ENCODE data around the gene FAM187B. TPM values are rescaled to one million over a fixed set of nuclear protein-coding genes. Genes with fewer than 3 reads are reported as not detected.

FAM187B gene
- total and polyA plus RNA-seq, 2 of the 8 experiments (the other 6 are each of a cell fraction or from before 2014, with no cell fraction given), result not detected

DNA sequence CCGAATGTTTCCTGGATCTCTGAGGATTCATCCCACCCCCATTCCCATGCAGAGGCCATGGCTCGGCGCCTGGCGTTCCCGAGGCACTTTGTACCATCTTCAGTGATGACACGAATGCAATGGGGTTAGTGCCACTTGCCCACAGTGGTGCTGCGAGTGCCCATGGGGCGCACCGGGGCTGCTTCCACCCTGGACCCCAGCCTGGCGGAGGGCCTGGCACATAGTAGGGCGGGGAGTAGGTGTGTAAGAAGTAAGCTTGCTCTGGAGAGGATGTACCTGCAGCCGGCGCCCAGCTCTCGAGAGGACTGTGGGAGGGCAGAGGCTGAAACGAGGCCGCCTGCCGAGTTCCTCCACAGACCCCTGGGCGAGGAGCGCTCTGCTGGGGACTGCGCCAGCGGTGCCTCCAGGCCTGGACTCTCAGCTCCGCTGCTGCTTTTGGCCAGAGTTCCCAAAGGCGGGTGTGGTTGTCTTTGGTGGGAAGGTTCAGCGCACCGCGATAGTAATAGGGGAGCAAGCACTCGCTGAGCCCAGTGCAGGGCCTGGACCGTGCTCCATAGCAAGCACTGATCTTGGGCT is 48.3 kb upstream of the FAM187B start:
- ChIA-PET POLR2A (ENCODE audit: partially characterized antibody) (interaction anchor here (0.6 to 1.6 kb wide), 7 partner anchors 13 to 598 kb away, joined by 3 to 4 read pairs (median 3); no protein-coding TSS in a partner anchor), CTCF (ENCODE audit: partially characterized antibody) (interaction anchor here (1.0 kb wide), 1 partner anchor 51 kb away, joined by 3 read pairs; no protein-coding TSS in a partner anchor)
- H3K4me3 ChIP-seq (ENCODE audit: extremely low read depth in 1 of 4, insufficient read depth in 2 of 4, low read depth in 3 of 4, low read length in 4 of 4), result no peak overlapping the region
- no peak overlapping the region for H3K23ac ChIP-seq (ENCODE audit: insufficient read length)
- H2BK15ac ChIP-seq (ENCODE audit: low read length), result no peak overlapping the region
- peaks cover 7 to 13% (median 9%) of the 10 kb centered on the region in 4 experiments; a peak in 6 of 8 replicates for H3K36me3 ChIP-seq (ENCODE audit: control insufficient read depth in 2 of 4, insufficient read depth in 4 of 4, low read length in 3 of 4)
- DNase-seq (ENCODE audit: low read depth in 1 of 2, low spot score in 2 of 2) (no peak), FAIRE-seq (no peak)
- no peak overlapping the region for H4K8ac ChIP-seq (ENCODE audit: extremely low read depth, insufficient read depth, low read length)
- no peaks in the 10 kb centered on the region for H3K9me3 ChIP-seq (ENCODE audit: insufficient read depth in 2 of 2, low read depth in 1 of 2, low read length in 1 of 2)
- 92% methylated on average over 22 of the region's 28 CpGs; no CpG with 5 or more reads in 1 of the 2 experiments for WGBS, 2 experiments (ENCODE audit: extremely low coverage in 1 of 2, insufficient coverage in 1 of 2, insufficient read length in 1 of 2, insufficient replicate concordance in 2 of 2, low coverage in 1 of 2, low lambda C conversion rate in 2 of 2, missing lambda C conversion rate in 1 of 2)
- H2BK120ac ChIP-seq (replicated peaks; ENCODE audit: low read depth, low read length), result no peak overlapping the region
- no peaks in the 10 kb centered on the region for H3K79me2 ChIP-seq (ENCODE audit: control insufficient read depth in 1 of 2, insufficient read depth in 2 of 2, low read length in 2 of 2)
- no peak overlapping the region for H2AFZ ChIP-seq (ENCODE audit: low read length)
- no peaks in the 10 kb centered on the region for H3K79me1 ChIP-seq (ENCODE audit: low read depth, low read length)
- no peaks in the 10 kb centered on the region; a peak in 1 of 7 replicates for H3K4me1 ChIP-seq (replicated peaks in 1 of 4; ENCODE audit: control insufficient read depth in 3 of 4, insufficient read depth in 4 of 4, low read length in 3 of 4)
- no peaks in the 10 kb centered on the region for H3K23me2 ChIP-seq (ENCODE audit: low read depth, low read length)
- H3K4ac ChIP-seq (replicated peaks; ENCODE audit: insufficient read length, low read depth, low read length), result no peak overlapping the region
- no peak overlapping the region for H4K91ac ChIP-seq (replicated peaks; ENCODE audit: insufficient read length, low read length)
- H3K27ac ChIP-seq (ENCODE audit: low read depth, low read length), result no peak overlapping the region
- H3K18ac ChIP-seq (ENCODE audit: extremely low read depth, low read length), result no peak overlapping the region
- no peak overlapping the region for H2BK5ac ChIP-seq (ENCODE audit: low read depth, low read length)
- peaks cover 0 to 4% of the 10 kb centered on the region in 2 experiments for H4K20me1 ChIP-seq (replicated peaks in 1 of 2; ENCODE audit: control insufficient read depth in 1 of 2, insufficient read depth in 2 of 2, low read length in 2 of 2)
- H2BK20ac ChIP-seq (ENCODE audit: low read length), result no peak overlapping the region
- no peak overlapping the region for H3K14ac ChIP-seq (ENCODE audit: insufficient read length)
- no peak overlapping the region for H2BK12ac ChIP-seq (ENCODE audit: low read depth, low read length)
- H3K27me3 ChIP-seq (replicated peaks in 1 of 4; ENCODE audit: control insufficient read depth in 3 of 4, extremely low read depth in 1 of 4, insufficient read depth in 3 of 4, low read length in 3 of 4), result no peaks in the 10 kb centered on the region
- no peak overlapping the region for H4K5ac ChIP-seq (ENCODE audit: insufficient read length, low read depth, low read length)
- no peak overlapping the region for H3K4me2 ChIP-seq (ENCODE audit: insufficient read depth in 1 of 2, low read depth in 2 of 2, low read length in 2 of 2)
- no peak overlapping the region for H2AK5ac ChIP-seq (ENCODE audit: low read depth, low read length)
- H3K56ac ChIP-seq (replicated peaks; ENCODE audit: insufficient read length, low read depth, low read length), result no peak overlapping the region
- no peak overlapping the region for H3K9ac ChIP-seq (replicated peaks in 1 of 4; ENCODE audit: extremely low read depth in 1 of 4, low read depth in 3 of 4, low read length in 3 of 4)
- TF ChIP-seq, protein P1, sequence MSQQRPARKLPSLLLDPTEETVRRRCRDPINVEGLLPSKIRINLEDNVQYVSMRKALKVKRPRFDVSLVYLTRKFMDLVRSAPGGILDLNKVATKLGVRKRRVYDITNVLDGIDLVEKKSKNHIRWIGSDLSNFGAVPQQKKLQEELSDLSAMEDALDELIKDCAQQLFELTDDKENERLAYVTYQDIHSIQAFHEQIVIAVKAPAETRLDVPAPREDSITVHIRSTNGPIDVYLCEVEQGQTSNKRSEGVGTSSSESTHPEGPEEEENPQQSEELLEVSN (IDR thresholded peaks at IDR 0.05), result no peak
- TF ChIP-seq NANOG (IDR thresholded peaks at IDR 0.05; ENCODE audit: insufficient read depth, low read depth, low read length, poor library complexity, severe bottlenecking) (no peak), POU5F1 (IDR thresholded peaks at IDR 0.05; ENCODE audit: low read depth, low read length) (no peak), CHD2 (IDR thresholded peaks at IDR 0.05; ENCODE audit: low read length) (no peak), CTBP2 (IDR thresholded peaks at IDR 0.05; ENCODE audit: borderline replicate concordance, insufficient read depth, insufficient read length, low read length) (no peak), RBBP5 (IDR thresholded peaks at IDR 0.05; ENCODE audit: borderline replicate concordance, low read depth, low read length) (no peak), SIX5 (IDR thresholded peaks at IDR 0.05; ENCODE audit: low read depth, low read length) (no peak), RXRA (IDR thresholded peaks at IDR 0.05; ENCODE audit: insufficient read depth, low read depth, low read length) (no peak), RFX5 (IDR thresholded peaks at IDR 0.05; ENCODE audit: borderline replicate concordance, low read depth, low read length) (no peak), YY1 (IDR thresholded peaks at IDR 0.05; ENCODE audit: low read depth, low read length) (no peak)
- TF ChIP-seq, protein P2, sequence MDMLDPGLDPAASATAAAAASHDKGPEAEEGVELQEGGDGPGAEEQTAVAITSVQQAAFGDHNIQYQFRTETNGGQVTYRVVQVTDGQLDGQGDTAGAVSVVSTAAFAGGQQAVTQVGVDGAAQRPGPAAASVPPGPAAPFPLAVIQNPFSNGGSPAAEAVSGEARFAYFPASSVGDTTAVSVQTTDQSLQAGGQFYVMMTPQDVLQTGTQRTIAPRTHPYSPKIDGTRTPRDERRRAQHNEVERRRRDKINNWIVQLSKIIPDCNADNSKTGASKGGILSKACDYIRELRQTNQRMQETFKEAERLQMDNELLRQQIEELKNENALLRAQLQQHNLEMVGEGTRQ (IDR thresholded peaks at IDR 0.05; ENCODE audit: low read length), result no peak
